Measurements from ENCODE around the gene CHST11.

CHST11 gene

GRCh38 chr12:104460973-104461698 lies 4.4 kb downstream of the CHST11 start:
- DNase-seq: no peak

- no peak for DNase-seq
These were observed 5.6 kb downstream of the CHST11 start for GRCh38 chr12:104462325-104462724.

- DNase-seq: no peak
These were observed 6.2 kb downstream of the CHST11 start for GRCh38 chr12:104462931-104463339.

- DNase-seq: no peak
These were observed 6.6 kb downstream of the CHST11 start for GRCh38 chr12:104463368-104463767.

GRCh38 chr12:104464899-104465298 lies 8.2 kb downstream of the CHST11 start:
- DNase-seq: no peak

GRCh38 chr12:104466709-104467345 lies 10.1 kb downstream of the CHST11 start:
- DNase-seq: no peak

- no peak for DNase-seq
These were observed 10.6 kb downstream of the CHST11 start for GRCh38 chr12:104467346-104467837.

- no peak for DNase-seq
These were observed 11.6 kb downstream of the CHST11 start for GRCh38 chr12:104468371-104468770.

- no peak for DNase-seq
These were observed 12.3 kb downstream of the CHST11 start for GRCh38 chr12:104469066-104469465.

- no peak for DNase-seq
These were observed 12.8 kb downstream of the CHST11 start for GRCh38 chr12:104469523-104469922.

GRCh38 chr12:104470521-104470920 lies 13.8 kb downstream of the CHST11 start:
- DNase-seq: no peak

- DNase-seq: no peak
These were observed 14.6 kb downstream of the CHST11 start for GRCh38 chr12:104471336-104471735.

GRCh38 chr12:104472748-104473147 lies 16.0 kb downstream of the CHST11 start:
- no peak for DNase-seq

GRCh38 chr12:104473374-104473983 lies 16.7 kb downstream of the CHST11 start:
- no peak for DNase-seq

- DNase-seq: no peak
These were observed 18.5 kb downstream of the CHST11 start for GRCh38 chr12:104475271-104475670.

GRCh38 chr12:104477510-104478390 lies 21.0 kb downstream of the CHST11 start:
- DNase-seq: no peak

- no peak for DNase-seq
These were observed 21.8 kb downstream of the CHST11 start for GRCh38 chr12:104478396-104479122.

- no peak for DNase-seq
These were observed 22.4 kb downstream of the CHST11 start for GRCh38 chr12:104479123-104479662.

GRCh38 chr12:104480012-104480411 lies 23.3 kb downstream of the CHST11 start:
- no peak for DNase-seq

GRCh38 chr12:104480826-104481440 lies 24.2 kb downstream of the CHST11 start:
- DNase-seq: peak; percentile 64

GRCh38 chr12:104482113-104482512 lies 25.4 kb downstream of the CHST11 start:
- DNase-seq: no peak
